Trophoblast cell (in vitro differentiated cells and primary cell): ENCODE results near the gene TNFAIP8L3.

ENCODE experiments used
- DNase-seq, 2 donors: peaks; one replicate each; pipeline ENCODE4 v3.0.0-alpha.2; 2016
- H2AFZ ChIP-seq: 2 replicates; pipeline ENCODE4 v1.6.1; 2013; ENCODE audit warnings: low read length, moderate library complexity, mild to moderate bottlenecking; ENCODE audit not compliant: insufficient read depth, poor library complexity
- H2AK5ac ChIP-seq: 2 replicates; pipeline ENCODE4 v1.6.1; 2013; ENCODE audit warnings: mild to moderate bottlenecking, low read length
- H2BK120ac ChIP-seq: 2 replicates; pipeline ENCODE4 v1.6.1; 2013; ENCODE audit warnings: low read length, mild to moderate bottlenecking, moderate library complexity; ENCODE audit not compliant: insufficient read depth, poor library complexity
- H2BK12ac ChIP-seq: 2 replicates; pipeline ENCODE4 v1.6.1; 2013; ENCODE audit warnings: mild to moderate bottlenecking, low read length, moderate library complexity
- H2BK5ac ChIP-seq: 2 replicates; pipeline ENCODE4 v1.6.1; 2013; ENCODE audit warnings: low read length, low read depth, moderate library complexity, mild to moderate bottlenecking; ENCODE audit not compliant: poor library complexity
- H3K14ac ChIP-seq: 2 replicates; pipeline ENCODE4 v1.6.1; 2013; ENCODE audit warnings: mild to moderate bottlenecking, low read length
- H3K18ac ChIP-seq: 2 replicates; pipeline ENCODE4 v1.6.1; 2013; ENCODE audit warnings: mild to moderate bottlenecking, low read length
- H3K23ac ChIP-seq: 2 replicates; pipeline ENCODE4 v1.6.1; 2013; ENCODE audit warnings: low read length
- H3K27ac ChIP-seq: 2 replicates; pipeline ENCODE4 v1.5.1; 2013; ENCODE audit warnings: low read depth, mild to moderate bottlenecking, inconsistent platforms, low read length, moderate library complexity
- H3K27me3 ChIP-seq: 2 replicates; pipeline ENCODE4 v1.6.1; 2013; ENCODE audit warnings: inconsistent platforms, mild to moderate bottlenecking, low read length, moderate library complexity; ENCODE audit not compliant: insufficient read depth
- H3K36me3 ChIP-seq, 2 experiments: 1 replicate in 1 of 2; 2 replicates in 1 of 2; pipeline ENCODE4 v1.6.1; 2013; ENCODE audit warnings: low read length in 2 of 2, mild to moderate bottlenecking in 2 of 2, moderate library complexity in 1 of 2; ENCODE audit not compliant: insufficient read depth in 2 of 2, control insufficient read depth in 1 of 2
- H3K4ac ChIP-seq: 2 replicates; pipeline ENCODE4 v1.6.1; 2013; ENCODE audit warnings: low read depth, mild to moderate bottlenecking, low read length, moderate library complexity
- H3K4me1 ChIP-seq, 2 experiments: 1 replicate in 1 of 2; 2 replicates in 1 of 2; pipeline ENCODE4 v1.6.1; 2013; ENCODE audit warnings: low read length in 2 of 2, mild to moderate bottlenecking in 2 of 2, moderate library complexity in 1 of 2; ENCODE audit not compliant: insufficient read depth in 2 of 2, control insufficient read depth in 1 of 2
- H3K4me2 ChIP-seq: 2 replicates; pipeline ENCODE4 v1.6.1; 2013; ENCODE audit warnings: inconsistent platforms, mild to moderate bottlenecking, low read length, moderate library complexity
- H3K4me3 ChIP-seq: 2 replicates; pipeline ENCODE4 v1.5.1; 2013; ENCODE audit warnings: mild to moderate bottlenecking, low read depth, low read length, inconsistent platforms
- H3K79me1 ChIP-seq: one replicate; pipeline ENCODE4 v1.6.1; 2013; ENCODE audit warnings: low read length
- H3K79me2 ChIP-seq: 2 replicates; pipeline ENCODE4 v1.6.1; 2013; ENCODE audit warnings: low read length, mild to moderate bottlenecking; ENCODE audit not compliant: control insufficient read depth, insufficient read depth, poor library complexity
- H3K9ac ChIP-seq: 2 replicates; pipeline ENCODE4 v1.6.1; 2013; ENCODE audit warnings: mild to moderate bottlenecking, low read length
- H3K9me3 ChIP-seq: 2 replicates; pipeline ENCODE4 v1.6.1; 2013; ENCODE audit warnings: low read depth, mild to moderate bottlenecking, control low read depth, inconsistent platforms, low read length; ENCODE audit not compliant: insufficient read depth
- H4K12ac ChIP-seq: 2 replicates; pipeline ENCODE4 v1.6.1; 2013; ENCODE audit warnings: low read depth, mild to moderate bottlenecking, low read length, moderate library complexity
- H4K8ac ChIP-seq: 2 replicates; pipeline ENCODE4 v1.6.1; 2013; ENCODE audit warnings: low read depth, mild to moderate bottlenecking, low read length, moderate library complexity
- H4K91ac ChIP-seq: one replicate; pipeline ENCODE4 v1.6.1; 2013; ENCODE audit warnings: low read depth, mild to moderate bottlenecking, low read length, moderate library complexity
- WGBS: extraction: QIAGEN DNeasy Blood & Tissue Kit; methylation state at CpG from one replicate; pipeline ENCODE4 v1.1.7; 2013; ENCODE audit warnings: missing lambda C conversion rate; ENCODE audit not compliant: insufficient read length, insufficient coverage; ENCODE audit errors: extremely low coverage; 5-methylcytosine and 5-hydroxymethylcytosine counted together

Gene TNFAIP8L3

DNA sequence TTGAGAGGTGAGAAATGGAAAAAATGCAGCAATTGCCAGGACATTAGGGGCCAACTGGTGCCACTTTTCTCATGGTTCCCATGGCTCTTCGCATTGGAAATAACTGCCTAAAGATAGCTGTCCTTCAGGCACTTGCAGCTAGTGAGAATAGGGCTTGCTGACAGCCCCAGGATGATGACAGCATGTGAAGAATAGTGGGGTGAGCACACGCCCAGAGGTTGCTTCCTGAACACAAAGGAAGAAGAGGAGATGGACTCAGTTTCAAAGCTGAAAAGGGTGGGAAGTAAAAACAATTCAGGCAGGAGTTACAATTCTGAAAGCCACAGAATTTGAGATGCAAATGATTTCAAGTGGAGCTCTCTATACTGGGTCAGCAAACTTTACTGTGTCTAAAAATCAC, 45.6 kb downstream of the TNFAIP8L3 start:
- no peak for DNase-seq
- H3K9me3 ChIP-seq, result no peaks in the 10 kb centered on the region
- no peak overlapping the region for H2AFZ ChIP-seq
- no peak overlapping the region for H3K14ac ChIP-seq
- no peak overlapping the region for H3K4me3 ChIP-seq
- H3K4ac ChIP-seq, result no peak overlapping the region
- H3K23ac ChIP-seq, result no peak overlapping the region
- no peak overlapping the region for H2BK12ac ChIP-seq
- H3K27ac ChIP-seq, result no peak overlapping the region
- H2AK5ac ChIP-seq, result no peak overlapping the region
- H3K4me1 ChIP-seq, result peaks cover 0 to under 1% of the 10 kb centered on the region in 2 experiments
- WGBS, result no CpG with 5 or more reads among the region's 2 CpGs
- no peak overlapping the region for H4K12ac ChIP-seq
- no peak overlapping the region for H3K4me2 ChIP-seq
- H4K91ac ChIP-seq, result no peak overlapping the region
- no peak overlapping the region for H3K18ac ChIP-seq
- H2BK120ac ChIP-seq, result no peak overlapping the region
- no peaks in the 10 kb centered on the region for H3K79me2 ChIP-seq
- H4K8ac ChIP-seq, result no peak overlapping the region
- H3K9ac ChIP-seq, result no peak overlapping the region
- no peak overlapping the region for H2BK5ac ChIP-seq
- no peaks in the 10 kb centered on the region for H3K36me3 ChIP-seq
- no peaks in the 10 kb centered on the region for H3K27me3 ChIP-seq
- H3K79me1 ChIP-seq, result no peaks in the 10 kb centered on the region

DNA sequence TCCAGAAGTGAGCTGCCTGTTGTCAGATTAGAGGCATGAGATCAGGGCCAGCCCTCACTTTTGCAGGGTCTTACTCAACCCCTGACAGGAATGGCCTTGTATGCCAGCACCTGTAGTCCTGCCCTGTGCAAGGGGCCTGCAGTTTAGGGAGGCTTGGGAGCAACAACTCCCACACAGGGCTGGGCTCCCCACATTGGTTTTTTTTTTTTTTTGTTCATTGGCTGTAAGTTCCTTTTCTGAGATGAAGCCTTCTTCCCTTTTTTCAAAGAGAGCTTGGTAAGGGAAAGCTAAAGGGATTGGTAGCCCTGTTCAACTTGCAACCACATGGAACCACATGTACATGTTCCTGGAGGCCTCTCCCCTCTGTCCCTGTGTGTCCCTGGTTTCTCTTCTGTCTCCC, 46.4 kb downstream of the TNFAIP8L3 start:
- no peak for DNase-seq
- H3K23ac ChIP-seq, result no peak overlapping the region
- H2BK12ac ChIP-seq, result no peak overlapping the region
- H3K4me3 ChIP-seq, result no peak overlapping the region
- no peak overlapping the region for H2AFZ ChIP-seq
- no peak overlapping the region for H2BK5ac ChIP-seq
- H3K36me3 ChIP-seq, result no peaks in the 10 kb centered on the region
- no peak overlapping the region for H4K8ac ChIP-seq
- H3K9ac ChIP-seq, result no peak overlapping the region
- no peaks in the 10 kb centered on the region for H3K79me1 ChIP-seq
- H4K12ac ChIP-seq, result no peak overlapping the region
- peaks cover 0 to 3% of the 10 kb centered on the region in 2 experiments for H3K4me1 ChIP-seq
- no peak overlapping the region for H3K27ac ChIP-seq
- H3K4me2 ChIP-seq, result no peak overlapping the region
- no peaks in the 10 kb centered on the region for H3K9me3 ChIP-seq
- H3K79me2 ChIP-seq, result no peaks in the 10 kb centered on the region
- H3K14ac ChIP-seq, result no peak overlapping the region
- H3K18ac ChIP-seq, result no peak overlapping the region
- no peak overlapping the region for H2AK5ac ChIP-seq
- H3K4ac ChIP-seq, result no peak overlapping the region
- H2BK120ac ChIP-seq, result no peak overlapping the region
- no peak overlapping the region for H4K91ac ChIP-seq
- H3K27me3 ChIP-seq, result no peaks in the 10 kb centered on the region

DNA sequence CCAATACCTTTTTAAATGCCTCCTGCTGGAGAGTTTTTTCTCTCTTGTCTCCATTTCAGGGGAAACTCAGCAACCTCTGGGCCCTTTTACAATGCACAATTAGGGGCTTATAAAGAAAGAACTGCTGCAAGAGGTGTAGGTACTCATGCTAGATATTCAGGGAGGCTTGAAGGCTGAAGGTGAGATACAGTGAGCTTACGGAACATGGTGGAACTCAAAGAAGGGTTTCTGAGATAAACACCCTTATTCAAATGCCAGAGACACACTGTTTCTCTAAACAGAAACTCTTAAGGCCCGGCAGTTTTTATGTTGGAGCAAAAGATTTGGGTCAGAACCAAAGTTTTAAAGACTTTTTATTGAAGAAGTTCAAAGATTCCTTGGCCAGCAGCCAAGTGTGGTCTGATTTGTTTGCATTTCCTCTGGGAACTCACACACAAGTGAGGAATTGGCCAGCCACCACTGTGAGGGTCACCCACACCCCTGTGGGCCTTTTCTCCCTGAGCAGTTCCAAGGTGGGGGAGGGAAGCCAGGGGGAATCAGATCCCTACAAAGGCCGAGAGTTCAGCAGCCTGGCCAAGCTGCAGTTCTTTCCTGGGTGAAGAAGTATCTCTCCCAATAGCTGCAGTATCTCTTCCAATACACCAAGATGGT, 47.8 kb downstream of the TNFAIP8L3 start:
- no peak overlapping the region for H2BK120ac ChIP-seq
- no peak overlapping the region for H2BK5ac ChIP-seq
- no peaks in the 10 kb centered on the region for H3K79me2 ChIP-seq
- H4K12ac ChIP-seq, result no peak overlapping the region
- no peak overlapping the region for H3K27ac ChIP-seq
- no peak overlapping the region for H3K18ac ChIP-seq
- DNase-seq, result no peak
- no peak overlapping the region for H2AFZ ChIP-seq
- H3K79me1 ChIP-seq, result no peaks in the 10 kb centered on the region
- no peaks in the 10 kb centered on the region for H3K27me3 ChIP-seq
- no peak overlapping the region for H3K4me2 ChIP-seq
- no peak overlapping the region for H2BK12ac ChIP-seq
- H2AK5ac ChIP-seq, result no peak overlapping the region
- no peak overlapping the region for H4K91ac ChIP-seq
- no peak overlapping the region for H4K8ac ChIP-seq
- no peaks in the 10 kb centered on the region for H3K36me3 ChIP-seq
- peaks cover 0 to 3% of the 10 kb centered on the region in 2 experiments for H3K4me1 ChIP-seq
- H3K9me3 ChIP-seq, result no peaks in the 10 kb centered on the region
- WGBS, result no CpG with 5 or more reads among the region's 3 CpGs
- no peak overlapping the region for H3K4ac ChIP-seq
- H3K9ac ChIP-seq, result no peak overlapping the region
- no peak overlapping the region for H3K14ac ChIP-seq
- H3K23ac ChIP-seq, result no peak overlapping the region
- H3K4me3 ChIP-seq, result no peak overlapping the region

DNA sequence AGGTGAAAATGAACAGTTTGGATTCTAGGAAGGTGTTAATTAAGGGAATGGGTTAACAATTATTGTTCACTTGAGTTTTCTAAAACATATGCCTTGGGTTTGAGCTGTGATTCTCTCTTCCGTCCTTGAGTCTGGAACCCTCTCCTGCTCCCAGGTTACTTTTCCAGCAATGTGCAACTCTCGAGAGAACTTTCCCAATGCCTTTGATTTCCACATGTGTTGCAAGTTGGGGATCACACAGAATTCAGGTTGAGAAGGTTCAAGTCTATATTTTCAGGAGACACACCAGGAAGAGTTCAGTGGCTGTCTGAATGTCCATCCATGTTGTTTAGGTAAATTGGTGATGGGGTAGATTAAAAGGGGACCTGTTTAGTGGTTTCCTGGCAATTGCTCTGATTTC, 48.7 kb downstream of the TNFAIP8L3 start:
- H3K18ac ChIP-seq, result no peak overlapping the region
- peaks cover 0 to 3% of the 10 kb centered on the region in 2 experiments for H3K4me1 ChIP-seq
- H3K27me3 ChIP-seq, result no peaks in the 10 kb centered on the region
- H2BK12ac ChIP-seq, result no peak overlapping the region
- H3K79me1 ChIP-seq, result no peaks in the 10 kb centered on the region
- no peak overlapping the region for H3K14ac ChIP-seq
- H3K4me3 ChIP-seq, result no peak overlapping the region
- H3K4ac ChIP-seq, result no peak overlapping the region
- no peaks in the 10 kb centered on the region for H3K36me3 ChIP-seq
- H2AK5ac ChIP-seq, result no peak overlapping the region
- H3K4me2 ChIP-seq, result no peak overlapping the region
- no peak overlapping the region for H2BK120ac ChIP-seq
- H3K9ac ChIP-seq, result no peak overlapping the region
- H4K12ac ChIP-seq, result no peak overlapping the region
- no peak overlapping the region for H4K91ac ChIP-seq
- WGBS, result no CpG with 5 or more reads among the region's 2 CpGs
- no peaks in the 10 kb centered on the region for H3K9me3 ChIP-seq
- H2BK5ac ChIP-seq, result no peak overlapping the region
- no peak overlapping the region for H3K27ac ChIP-seq
- H4K8ac ChIP-seq, result no peak overlapping the region
- no peak overlapping the region for H2AFZ ChIP-seq
- no peaks in the 10 kb centered on the region for H3K79me2 ChIP-seq
- DNase-seq, result no peak
- H3K23ac ChIP-seq, result no peak overlapping the region
